IMR-90 (cell line): Measurements from ENCODE around the gene TUBGCP3. TPM values are rescaled to one million over a fixed set of nuclear protein-coding genes. Genes with fewer than 3 reads are reported as not detected.

Experiments used
- ATAC-seq: fragments of 200-7000 bp; cut with Tn5 transposase; 2 replicates; pipeline ENCODE4 v1.9.1; 2020; ENCODE audit warnings: low read depth, mild to moderate bottlenecking, moderate library complexity
- BruUV-seq: library from RNA; stranded (reverse); fragments of 400-500 nt; replicated peaks from 2 replicates; lab custom pipeline; 2021; lab: Mats Ljungman, UMichigan
- CTCF ChIA-PET: fragments of 300-600 bp; formaldehyde crosslinking; extraction: SDS; loops from one replicate; lab custom pipeline; 2021; ENCODE audit warnings: antibody characterized with exemption; lab: Yijun Ruan, JAX
- POLR2A ChIA-PET: fragments of 300-600 bp; sonication (Branson Sonifier 250); formaldehyde crosslinking; loops from one replicate; lab custom pipeline; 2022; ENCODE audit warnings: antibody characterized with exemption; ENCODE audit not compliant: unreplicated experiment; lab: Charles Lee
- DNase-seq: peaks from one replicate; pipeline ENCODE4 v3.0.0; 2013
- H2AFZ ChIP-seq: replicated peaks from 2 replicates; pipeline ENCODE3; 2013; ENCODE audit warnings: low read length, mild to moderate bottlenecking; ENCODE audit not compliant: poor library complexity
- H2AK5ac ChIP-seq: 2 replicates; pipeline ENCODE4 v1.6.1; 2013; ENCODE audit warnings: low read depth, low read length, inconsistent platforms
- H2AK9ac ChIP-seq: replicated peaks from 2 replicates; pipeline ENCODE3; 2013; ENCODE audit warnings: mild to moderate bottlenecking, low read depth, low read length, moderate library complexity; ENCODE audit not compliant: poor library complexity
- H2BK120ac ChIP-seq: 2 replicates; pipeline ENCODE4 v1.6.1; 2013; ENCODE audit warnings: low read depth, low read length, inconsistent platforms
- H2BK15ac ChIP-seq: 3 replicates; pipeline ENCODE4 v1.6.1; 2013; ENCODE audit warnings: low read depth, low read length, inconsistent platforms
- H2BK20ac ChIP-seq: 2 replicates; pipeline ENCODE4 v1.6.1; 2013; ENCODE audit warnings: low read depth, mild to moderate bottlenecking, inconsistent platforms, low read length, moderate library complexity
- H2BK5ac ChIP-seq: 2 replicates; pipeline ENCODE4 v1.6.1; 2013; ENCODE audit warnings: mild to moderate bottlenecking, low read depth, low read length, inconsistent platforms; ENCODE audit not compliant: poor library complexity, severe bottlenecking
- H3K14ac ChIP-seq: replicated peaks from 2 replicates; pipeline ENCODE4 v1.6.1; 2013; ENCODE audit warnings: low read depth, low read length, inconsistent platforms
- H3K18ac ChIP-seq: 2 replicates; pipeline ENCODE4 v1.6.1; 2013; ENCODE audit warnings: low read depth, low read length, control low read depth
- H3K23ac ChIP-seq: 2 replicates; pipeline ENCODE4 v1.6.1; 2013; ENCODE audit warnings: low read depth, low read length, inconsistent platforms
- H3K27ac ChIP-seq: 2 replicates; pipeline ENCODE4 v1.5.1; 2013; ENCODE audit warnings: mild to moderate bottlenecking, control low read depth, low read length; ENCODE audit not compliant: insufficient read depth
- H3K27me3 ChIP-seq: 2 replicates; pipeline ENCODE4 v1.6.1; 2013; ENCODE audit warnings: low read length; ENCODE audit not compliant: control insufficient read depth, insufficient read depth
- H3K36me3 ChIP-seq: 2 replicates; pipeline ENCODE4 v1.6.1; 2013; ENCODE audit warnings: low read length, mixed read lengths; ENCODE audit not compliant: control insufficient read depth, insufficient read depth
- H3K4ac ChIP-seq: 2 replicates; pipeline ENCODE4 v1.6.1; 2013; ENCODE audit warnings: low read depth, low read length, inconsistent platforms
- H3K4me1 ChIP-seq: 2 replicates; pipeline ENCODE4 v1.6.1; 2013; ENCODE audit warnings: low read length, mixed read lengths; ENCODE audit not compliant: control insufficient read depth, insufficient read depth
- H3K4me2 ChIP-seq: 2 replicates; pipeline ENCODE4 v1.6.1; 2013; ENCODE audit warnings: low read depth, mild to moderate bottlenecking, control low read depth, low read length, moderate library complexity
- H3K4me3 ChIP-seq: 2 replicates; pipeline ENCODE4 v1.5.1; 2013; ENCODE audit warnings: low read depth, mild to moderate bottlenecking, control low read depth, low read length, moderate library complexity; ENCODE audit not compliant: insufficient read depth
- H3K56ac ChIP-seq: 2 replicates; pipeline ENCODE4 v1.6.1; 2013; ENCODE audit warnings: low read length, inconsistent platforms; ENCODE audit not compliant: insufficient read depth; ENCODE audit errors: extremely low read depth
- H3K79me1 ChIP-seq, 2 experiments: 2 replicates each; pipeline ENCODE4 v1.6.1; 2013; ENCODE audit warnings: low read length in 2 of 2, inconsistent platforms in 1 of 2, low read depth in 1 of 2
- H3K9ac ChIP-seq: 2 replicates; pipeline ENCODE4 v1.6.1; 2013; ENCODE audit warnings: low read depth, low read length, control low read depth
- H3K9me1 ChIP-seq: 2 replicates; pipeline ENCODE4 v1.6.1; 2013; ENCODE audit warnings: low read length, inconsistent platforms; ENCODE audit not compliant: insufficient read depth
- H3K9me3 ChIP-seq: 2 replicates; pipeline ENCODE4 v1.6.1; 2013; ENCODE audit warnings: low read length; ENCODE audit not compliant: control insufficient read depth, insufficient read depth
- H4K20me1 ChIP-seq: 2 replicates; pipeline ENCODE4 v1.6.1; 2013; ENCODE audit warnings: low read length, inconsistent platforms; ENCODE audit not compliant: insufficient read depth
- H4K5ac ChIP-seq: 2 replicates; pipeline ENCODE4 v1.6.1; 2013; ENCODE audit warnings: mild to moderate bottlenecking, low read depth, low read length, control low read depth
- H4K8ac ChIP-seq, 2 experiments: 2 replicates each; pipeline ENCODE4 v1.6.1; 2013; ENCODE audit warnings: low read depth in 2 of 2, low read length in 2 of 2, control low read depth in 1 of 2, inconsistent platforms in 1 of 2
- H4K91ac ChIP-seq: 2 replicates; pipeline ENCODE4 v1.6.1; 2013; ENCODE audit warnings: low read depth, low read length, inconsistent platforms; ENCODE audit not compliant: insufficient read depth
- NFE2L2 ChIP-seq: fragments of 150-350 bp; IDR thresholded peaks from 2 replicates; pipeline ENCODE4 v1.6.1; 2016; ENCODE audit warnings: low read depth, mild to moderate bottlenecking, low read length
- SMC3 ChIP-seq: fragments of 150-350 bp; IDR thresholded peaks from 2 replicates; pipeline ENCODE4 v1.6.1; 2016; ENCODE audit warnings: low read depth, mild to moderate bottlenecking, antibody characterized with exemption, low read length, moderate library complexity
- WGBS, 2 experiments: methylation state at CpG; one replicate each; pipeline versions ENCODE4 v1.1.5 to v1.1.7; 2013; ENCODE audit warnings: missing lambda C conversion rate in 2 of 2; ENCODE audit not compliant: insufficient read length in 1 of 2; ENCODE audit errors: extremely low coverage in 2 of 2; 5-methylcytosine and 5-hydroxymethylcytosine counted together
- dilution Hi-C: fragments of 300-500 bp; cut with HindIII; formaldehyde crosslinking; loops from one replicate; pipeline ENCODE4 v1.14.3; 2018; ENCODE audit warnings: low sequenced_read_pairs; ENCODE audit not compliant: unreplicated experiment
- in situ Hi-C: fragments of 300-500 bp; cut with MboI; formaldehyde crosslinking; loops from 3 replicates; pipeline ENCODE4 v1.14.3; 2019; ENCODE audit warnings: low sequenced_read_pairs, inconsistent platforms, mixed read lengths
- intact Hi-C: fragments of 100-400 bp; cut with micrococcal nuclease; formaldehyde crosslinking; loops from 2 replicates; pipeline ENCODE4 v1.10.0; 2022
- polyA plus RNA-seq, 3 experiments: library from polyadenylated mRNA; depleted of rRNA; stranded (reverse); fragments of >200 nt; gene quantifications; 2 replicates each; pipeline ENCODE4 v1.2.3, GENCODE V29; 2012; ENCODE audit warnings: low replicate concordance in 1 of 3
- total RNA-seq: library from RNA; depleted of rRNA; stranded (reverse); fragments of >200 nt; gene quantifications from 2 replicates; pipeline ENCODE4 v1.2.3, GENCODE V29; 2012

The TUBGCP3 gene
- total and polyA plus RNA-seq, 2 of the 4 experiments (the other 2 are of a cell fraction) = 16.0 to 17.8 TPM

DNA sequence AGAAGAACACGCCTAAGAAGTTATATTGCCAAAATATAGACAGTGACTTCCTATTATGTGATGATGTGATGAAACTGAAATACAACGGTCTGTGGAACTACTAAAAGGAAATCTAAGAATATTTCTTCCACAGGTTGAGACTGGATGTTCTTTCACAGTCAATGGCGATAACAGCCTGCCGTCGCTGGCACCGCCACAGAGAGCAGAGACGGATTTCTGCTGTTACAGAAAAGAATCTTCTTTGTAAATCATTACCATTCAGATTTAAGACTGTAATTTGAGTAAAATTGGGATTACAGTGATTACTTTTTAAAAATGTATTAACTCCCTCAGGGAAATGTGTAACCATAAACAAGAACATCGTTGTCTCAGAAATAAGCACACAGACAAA is 100.8 kb downstream of the TUBGCP3 start:
- H2BK5ac ChIP-seq = no peak overlapping the region
- no peak overlapping the region for H3K9ac ChIP-seq
- no peak overlapping the region for H4K5ac ChIP-seq
- in situ Hi-C loops (no loop called here), dilution Hi-C loops (no loop called here), intact Hi-C loops (no loop called here)
- H3K14ac ChIP-seq = no peak overlapping the region
- H3K36me3 ChIP-seq = peaks cover 3% of the 10 kb centered on the region; the same call in 1 of the 2 replicates
- no peak overlapping the region for H3K4me3 ChIP-seq
- H4K8ac ChIP-seq = no peak overlapping the region
- no CpG with 5 or more reads among the region's 8 CpGs for WGBS, 2 experiments
- no peak for TF ChIP-seq SMC3
- no peak for TF ChIP-seq NFE2L2
- no peak overlapping the region for H2AK9ac ChIP-seq
- 0 out of 2 replicates have a peak, but pooled peaks cover 2% of the 10 kb centered on the region for H3K4me1 ChIP-seq
- H3K23ac ChIP-seq = no peak overlapping the region
- DNase-seq (no peak), ATAC-seq (no peak)
- H2BK20ac ChIP-seq = no peak overlapping the region
- H3K4ac ChIP-seq = no peak overlapping the region
- H2BK120ac ChIP-seq = no peak overlapping the region
- H3K56ac ChIP-seq = no peak overlapping the region
- CTCF ChIA-PET = no interaction called here
- H2AFZ ChIP-seq = no peak overlapping the region
- no peaks in the 10 kb centered on the region for H4K20me1 ChIP-seq
- H3K18ac ChIP-seq = no peak overlapping the region
- H3K4me2 ChIP-seq = no peak overlapping the region
- POLR2A ChIA-PET = no interaction called here
- no peaks in the 10 kb centered on the region; the same call in 1 of the 2 replicates for H3K9me1 ChIP-seq
- no peak overlapping the region for H4K91ac ChIP-seq
- no peaks in the 10 kb centered on the region for H3K79me1 ChIP-seq
- H2AK5ac ChIP-seq = no peak overlapping the region
- H3K27me3 ChIP-seq = no peaks in the 10 kb centered on the region
- no TSS peak for BruUV-seq
- no peaks in the 10 kb centered on the region for H3K9me3 ChIP-seq
- H3K27ac ChIP-seq = no peak overlapping the region
- no peak overlapping the region for H2BK15ac ChIP-seq
